Caco-2 (cell line): ENCODE results near the gene EDN1. TPM values are rescaled to one million over a fixed set of nuclear protein-coding genes. Genes with fewer than 3 reads are reported as not detected.

Experiments used
- BruUV-seq: library from RNA; stranded (reverse); fragments of 400-500 nt; replicated peaks from 2 replicates; lab custom pipeline; 2021; lab: Mats Ljungman, UMichigan
- CTCF ChIA-PET: fragments of 300-600 bp; sonication (Branson Sonifier 250); formaldehyde crosslinking; loops from one replicate; lab custom pipeline; 2022; ENCODE audit warnings: antibody characterized with exemption; lab: Charles Lee
- POLR2A ChIA-PET: fragments of 300-600 bp; sonication (Branson Sonifier 250); formaldehyde crosslinking; loops from one replicate; lab custom pipeline; 2022; ENCODE audit warnings: antibody characterized with exemption; lab: Charles Lee
- DNase-seq, 2 experiments: peaks; one replicate each; pipeline versions ENCODE4 v3.0.0 to v3.0.0-alpha.2; 2020 to 2022
- H3K27me3 ChIP-seq: replicated peaks from 2 replicates; pipeline ENCODE4 v1.6.0; 2011; ENCODE audit warnings: low read length; ENCODE audit not compliant: control insufficient read depth, insufficient read depth
- H3K36me3 ChIP-seq: 2 replicates; pipeline ENCODE4 v1.5.1; 2011; ENCODE audit warnings: low read length; ENCODE audit not compliant: control insufficient read depth, insufficient read depth
- H3K4me1 ChIP-seq: fragments of 250-450 bp; sonication (Bioruptor Pico); 2 replicates; pipeline ENCODE4 v1.5.1; 2020; ENCODE audit warnings: mild to moderate bottlenecking
- H3K4me3 ChIP-seq: 2 replicates; pipeline ENCODE4 v1.5.1; 2011; ENCODE audit warnings: low read depth, mild to moderate bottlenecking, control low read depth, low read length
- H3K9me3 ChIP-seq: fragments of 250-450 bp; sonication (Bioruptor Pico); 2 replicates; pipeline ENCODE4 v1.5.1; 2020; ENCODE audit warnings: mild to moderate bottlenecking, moderate library complexity
- H3K27ac Mint-ChIP-seq: one replicate; pipeline ENCODE4 v1.8.0; 2022; ENCODE audit warnings: mixed read lengths; ENCODE audit not compliant: unreplicated experiment
- H3K27me3 Mint-ChIP-seq: one replicate; pipeline ENCODE4 v1.8.0; 2022; ENCODE audit warnings: mixed read lengths; ENCODE audit not compliant: insufficient read depth, unreplicated experiment
- H3K36me3 Mint-ChIP-seq: one replicate; pipeline ENCODE4 v1.8.0; 2022; ENCODE audit warnings: mild to moderate bottlenecking, mixed read lengths; ENCODE audit not compliant: insufficient read depth, unreplicated experiment
- H3K4me1 Mint-ChIP-seq: one replicate; pipeline ENCODE4 v1.8.0; 2022; ENCODE audit warnings: low read depth, mixed read lengths; ENCODE audit not compliant: unreplicated experiment
- H3K4me3 Mint-ChIP-seq: one replicate; pipeline ENCODE4 v1.8.0; 2022; ENCODE audit warnings: mild to moderate bottlenecking, moderate library complexity, mixed read lengths; ENCODE audit not compliant: unreplicated experiment
- H3K9me3 Mint-ChIP-seq: one replicate; pipeline ENCODE4 v1.8.0; 2022; ENCODE audit warnings: mixed read lengths; ENCODE audit not compliant: unreplicated experiment
- CTCF ChIP-seq, 2 experiments: fragments of 200-600 bp in 1 of 2; IDR thresholded peaks; 1 replicate in 1 of 2; 2 replicates in 1 of 2; pipeline versions ENCODE4 v1.5.1 to v1.8.0; 2011 to 2022; ENCODE audit warnings: antibody characterized with exemption in 1 of 2, control low read depth in 1 of 2, inconsistent platforms in 1 of 2, low read depth in 1 of 2, low read length in 1 of 2, mild to moderate bottlenecking in 1 of 2, moderate library complexity in 1 of 2; ENCODE audit not compliant: insufficient read depth in 1 of 2, severe bottlenecking in 1 of 2, unreplicated experiment in 1 of 2
- intact Hi-C: fragments of 100-400 bp; cut with micrococcal nuclease; formaldehyde crosslinking; loops from one replicate; pipeline ENCODE4 v1.10.0; 2022; ENCODE audit not compliant: unreplicated experiment
- total RNA-seq: library from RNA; stranded (reverse); gene quantifications from 2 replicates; pipeline ENCODE4 v1.2.3, GENCODE V29; 2022

The EDN1 gene
- total RNA-seq, 1 experiment from 2014 or later = 14.0 TPM

- H3K9me3 Mint-ChIP-seq = peaks cover 19% of the 10 kb centered on the region
- no peak overlapping the region for H3K4me3 Mint-ChIP-seq
- intact Hi-C loops = no loop called here
- ChIA-PET CTCF (no interaction called here), POLR2A (no interaction called here)
- H3K4me1 ChIP-seq = no peaks in the 10 kb centered on the region
- no peak overlapping the region for H3K4me3 ChIP-seq
- H3K27me3 Mint-ChIP-seq = no peaks in the 10 kb centered on the region
- DNase-seq = no peak
- no peaks in the 10 kb centered on the region for H3K9me3 ChIP-seq
- no peak overlapping the region for H3K27ac Mint-ChIP-seq
- TF ChIP-seq CTCF (IDR thresholded peaks at IDR 0.05; ENCODE audit: insufficient read depth in 1 of 2, low read depth in 1 of 2, low read length in 1 of 2, severe bottlenecking in 1 of 2, unreplicated experiment in 1 of 2) = no peak
- no peaks in the 10 kb centered on the region for H3K36me3 ChIP-seq
- H3K36me3 Mint-ChIP-seq = no peaks in the 10 kb centered on the region
- H3K4me1 Mint-ChIP-seq = peaks cover 6% of the 10 kb centered on the region
- BruUV-seq = no TSS peak
- H3K27me3 ChIP-seq = no peaks in the 10 kb centered on the region
These were observed 18.6 kb upstream of the EDN1 start for GRCh38 chr6:12271594-12271993.

GRCh38 chr6:12271997-12272396 is 18.2 kb upstream of the EDN1 start:
- no peak overlapping the region for H3K4me3 Mint-ChIP-seq
- DNase-seq = no peak
- H3K4me1 ChIP-seq = no peaks in the 10 kb centered on the region
- ChIA-PET POLR2A (no interaction called here), CTCF (no interaction called here)
- peaks cover 8% of the 10 kb centered on the region for H3K4me1 Mint-ChIP-seq
- no peaks in the 10 kb centered on the region for H3K9me3 ChIP-seq
- TF ChIP-seq CTCF (IDR thresholded peaks at IDR 0.05; ENCODE audit: insufficient read depth in 1 of 2, low read depth in 1 of 2, low read length in 1 of 2, severe bottlenecking in 1 of 2, unreplicated experiment in 1 of 2) = no peak
- H3K9me3 Mint-ChIP-seq = peaks cover 21% of the 10 kb centered on the region
- peaks cover 3% of the 10 kb centered on the region for H3K36me3 Mint-ChIP-seq
- intact Hi-C loops = no loop called here
- H3K4me3 ChIP-seq = no peak overlapping the region
- no peaks in the 10 kb centered on the region for H3K27me3 Mint-ChIP-seq
- no TSS peak for BruUV-seq
- no peak overlapping the region for H3K27ac Mint-ChIP-seq
- H3K36me3 ChIP-seq = no peaks in the 10 kb centered on the region
- no peaks in the 10 kb centered on the region for H3K27me3 ChIP-seq

GRCh38 chr6:12275107-12275506 is 15.1 kb upstream of the EDN1 start:
- POLR2A ChIA-PET = no interaction called here
- Mint-ChIP-seq H3K9me3 (peaks cover 29% of the 10 kb centered on the region), H3K27me3 (no peaks in the 10 kb centered on the region), H3K27ac (no peak overlapping the region), H3K36me3 (peaks cover 9% of the 10 kb centered on the region), H3K4me1 (peaks cover 8% of the 10 kb centered on the region), H3K4me3 (no peak overlapping the region)
- Histone ChIP-seq H3K36me3 (no peaks in the 10 kb centered on the region), H3K9me3 (no peaks in the 10 kb centered on the region), H3K27me3 (no peaks in the 10 kb centered on the region), H3K4me3 (no peak overlapping the region), H3K4me1 (no peaks in the 10 kb centered on the region)
- no peak for TF ChIP-seq CTCF (IDR thresholded peaks at IDR 0.05; ENCODE audit: insufficient read depth in 1 of 2, low read depth in 1 of 2, low read length in 1 of 2, severe bottlenecking in 1 of 2, unreplicated experiment in 1 of 2)
- intact Hi-C loops = no loop called here
- no TSS peak for BruUV-seq
- CTCF ChIA-PET = interaction anchor here (1.0 to 1.1 kb wide), 2 partner anchors 12 to 15 kb away, joined by 3 read pairs; partner anchors contain the start of gene EDN1
- DNase-seq = no peak
